Measurements from ENCODE around the gene AHRR. TPM values are rescaled to one million over a fixed set of nuclear protein-coding genes. Genes with fewer than 3 reads are reported as not detected.

The AHRR gene
- total and polyA plus RNA-seq, 12 donors = 0.07 to 1.2 (median 0.33) TPM; not detected in 2

GRCh38 chr5:439636-440035 lies 118.1 kb downstream of the AHRR start:
- DNase-seq (peak in 1 of 2 donors; percentile 4), ATAC-seq (no peak)
- no peaks in the 10 kb centered on the region for H3K36me3 ChIP-seq
- no peak for TF ChIP-seq CTCF (IDR thresholded peaks at IDR 0.05)
- H3K4me1 ChIP-seq = peaks cover 3 to 33% (median 19%) of the 10 kb centered on the region in 9 donors
- H3K9me3 ChIP-seq = no peaks in the 10 kb centered on the region
- intact Hi-C loops (cut with DNase I) = loop anchor here in 2 of 10 donors (10.0 kb wide), 2 partner anchors 175 to 465 kb away; partner anchors contain the start of gene CEP72 (in 1 of the 2)
- H3K27ac ChIP-seq = no peak overlapping the region
- WGBS, 2 donors = 75 to 82% methylated on average over 14 of the region's 14 CpGs
- no peak overlapping the region for H3K4me3 ChIP-seq
- peaks cover 0 to 17% (median 0%) of the 10 kb centered on the region in 7 donors for H3K27me3 ChIP-seq

DNA sequence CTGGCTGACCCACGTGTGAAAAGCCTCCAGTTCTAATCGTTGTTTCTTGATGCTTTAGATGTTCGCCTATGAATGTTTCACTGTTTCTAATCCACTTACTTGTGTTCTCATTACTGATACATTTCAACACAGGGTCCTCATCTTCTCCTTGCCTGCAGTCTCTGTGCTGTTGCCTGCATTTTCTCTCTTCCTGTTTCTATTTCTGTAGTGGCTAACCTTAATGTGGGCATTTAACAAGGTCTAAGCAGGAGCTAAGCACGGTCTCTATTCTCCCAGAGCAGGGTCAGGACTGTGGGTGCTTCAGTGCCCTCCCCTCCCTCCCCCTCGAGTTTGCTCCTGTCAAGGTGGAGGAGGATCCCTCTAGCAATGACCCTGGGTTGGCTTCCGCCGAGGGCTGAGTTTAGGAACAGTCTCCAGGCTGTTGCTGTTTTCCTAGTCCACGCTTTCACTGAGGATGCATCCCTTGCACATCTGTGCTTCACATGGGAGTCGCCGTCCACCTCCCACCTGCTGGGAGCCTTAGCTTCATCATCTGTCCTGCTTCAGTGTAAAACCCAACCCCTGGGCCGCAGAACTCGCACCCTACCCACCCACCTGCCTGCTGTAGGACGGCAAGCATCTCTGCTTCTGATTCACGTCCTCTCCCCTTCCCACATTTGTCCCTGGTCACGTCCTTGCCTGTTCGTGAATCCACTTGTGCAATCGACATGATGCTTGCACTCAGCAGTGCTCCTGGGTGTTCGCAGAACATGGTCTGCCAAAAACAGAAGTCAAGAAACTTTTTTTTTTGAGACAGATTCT lies 119.1 kb downstream of the AHRR start:
- ATAC-seq (no peak), DNase-seq (peak in 1 of 2 donors; percentile 6)
- intact Hi-C loops (cut with DNase I) = loop anchor here in 2 of 10 donors (10.0 kb wide), 2 partner anchors 174 to 464 kb away; partner anchors contain the start of gene CEP72 (in 1 of the 2)
- 72 to 75% methylated on average over 18 of the region's 18 CpGs for WGBS, 2 donors
- TF ChIP-seq CTCF (IDR thresholded peaks at IDR 0.05) = no peak
- H3K36me3 ChIP-seq = peaks cover 0 to under 1% (median 0%) of the 10 kb centered on the region in 9 donors
- H3K27ac ChIP-seq = no peak overlapping the region
- H3K27me3 ChIP-seq = peaks cover 0 to 15% (median 0%) of the 10 kb centered on the region in 7 donors
- peaks cover 3 to 33% (median 21%) of the 10 kb centered on the region in 9 donors for H3K4me1 ChIP-seq
- H3K9me3 ChIP-seq = no peaks in the 10 kb centered on the region
- no peak overlapping the region for H3K4me3 ChIP-seq

GRCh38 chr5:441996-442334 lies 120.5 kb downstream of the AHRR start:
- DNase-seq (peak in 1 of 2 donors; percentile 7), ATAC-seq (no peak)
- Histone ChIP-seq H3K4me3 (peak overlapping the region in 9 of 10 donors; percentile 79 to 99 (median 88)), H3K27ac (no peak overlapping the region), H3K27me3 (peaks cover 0 to 7% (median 0%) of the 10 kb centered on the region in 7 donors), H3K36me3 (peaks cover 0 to 14% (median 0%) of the 10 kb centered on the region in 9 donors), H3K9me3 (no peaks in the 10 kb centered on the region), H3K4me1 (peaks cover 3 to 39% (median 21%) of the 10 kb centered on the region in 9 donors)
- WGBS, 2 donors = 90 to 96% methylated on average over 5 of the region's 5 CpGs
- no peak for TF ChIP-seq CTCF (IDR thresholded peaks at IDR 0.05)
- intact Hi-C loops (cut with DNase I) = loop anchor here in 2 of 10 donors (10.0 kb wide), 2 partner anchors 173 to 463 kb away; partner anchors contain the start of gene CEP72 (in 1 of the 2)

DNA sequence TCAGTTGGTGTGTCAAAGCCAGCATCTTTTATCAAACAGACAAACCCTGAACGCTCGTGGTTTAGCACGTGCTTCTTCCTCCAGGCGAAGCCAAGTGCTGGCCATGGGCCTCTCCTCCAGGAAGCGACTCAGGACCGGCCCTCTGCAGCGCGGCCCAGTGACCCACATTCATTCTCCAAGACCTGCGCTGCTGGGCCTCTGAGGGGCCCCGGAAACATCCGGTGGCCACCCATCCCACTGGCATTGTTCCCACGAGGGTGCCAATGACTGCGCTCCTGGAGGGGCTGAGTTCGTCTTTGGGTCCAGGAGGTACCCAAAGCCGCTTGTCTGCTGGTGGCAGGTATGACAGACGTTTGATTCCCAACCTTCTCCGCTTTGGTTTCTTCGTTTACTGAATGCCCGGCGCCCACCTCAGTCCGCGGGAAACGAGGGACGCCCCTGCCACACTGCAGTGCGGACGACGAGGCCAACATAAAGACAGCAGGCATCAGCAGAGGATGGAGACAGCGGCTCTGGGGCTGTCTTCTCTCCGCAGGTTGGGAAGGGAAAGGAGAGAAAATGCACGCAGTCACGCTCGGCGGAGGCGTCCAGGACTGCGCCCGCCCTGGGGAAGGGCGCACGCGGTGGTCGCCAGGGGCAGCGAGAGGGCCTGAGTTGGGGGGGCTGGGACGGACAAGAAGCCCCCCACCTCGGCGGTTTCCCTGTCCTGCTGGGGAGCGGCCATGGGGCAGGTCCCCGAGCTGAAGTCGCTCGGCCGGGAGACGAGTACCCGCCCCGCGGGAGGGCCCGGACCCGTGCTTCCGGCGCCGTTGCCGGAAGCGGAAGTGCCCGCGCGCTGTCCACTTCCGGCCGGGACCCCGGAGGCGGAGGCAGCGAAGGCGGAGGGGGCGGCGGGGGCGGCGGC lies 121.1 kb downstream of the AHRR start, which contains the start of gene EXOC3:
Gene EXOC3 (plus strand): TSS at position 842 of the 904 bp plus-strand sequence. CDS start 3,030 bp downstream, outside the sequence.
- Histone ChIP-seq H3K9me3 (no peaks in the 10 kb centered on the region), H3K4me3 (peak within 1 kb of the TSS; percentile 62 to 99 (median 87)), H3K27me3 (peaks cover 0 to 1% (median 0%) of the 10 kb centered on the region in 7 donors), H3K4me1 (peaks cover 3 to 44% (median 21%) of the 10 kb centered on the region in 9 donors), H3K36me3 (peaks cover 0 to 20% (median 4%) of the 10 kb centered on the region in 9 donors), H3K27ac (peak within 1 kb of the TSS; percentile 64 to 95 (median 87))
- intact Hi-C loops (cut with DNase I) = loop anchor here in 2 of 10 donors (10.0 kb wide), 2 partner anchors 172 to 462 kb away; partner anchors contain the start of gene CEP72 (in 1 of the 2)
- peak; percentile 63 to 80 for DNase-seq
- WGBS, 2 donors = 6 to 7% methylated on average over 60 to 69 of the region's 73 CpGs
- peak; percentile 89 to 96 (median 94) for ATAC-seq
- TF ChIP-seq CTCF (IDR thresholded peaks at IDR 0.05) = no peak

Measured in heart right ventricle (tissue), 16 donors.